HEK293 (cell line): ENCODE results near the gene ARMC2.
"Not testable (repeated sequence)": the region's sequence is repeated elsewhere in the genome, so short reads cannot be mapped to it uniquely, and the experiment has no call there.

Experiments used
- CTCF ChIP-seq: fragments of 450-650 bp; formaldehyde crosslinking; IDR thresholded peaks from 2 replicates; pipeline ENCODE4 v1.5.1; 2016; ENCODE audit warnings: missing biosample characterization, missing genetic modification characterization
- FEZF1 ChIP-seq: fragments of 450-650 bp; formaldehyde crosslinking; IDR thresholded peaks from 2 replicates; pipeline ENCODE4 v1.5.1; 2016; ENCODE audit warnings: missing biosample characterization, missing genetic modification characterization
- SETDB1 ChIP-seq: IDR thresholded peaks from one replicate; pipeline ENCODE4 v1.6.1; 2017; ENCODE audit warnings: mild to moderate bottlenecking, low read length, moderate library complexity, mixed read lengths; ENCODE audit not compliant: insufficient read length
- ZNF670 ChIP-seq: fragments of 450-650 bp; formaldehyde crosslinking; IDR thresholded peaks from 2 replicates; pipeline ENCODE4 v1.5.1; 2016; ENCODE audit warnings: missing biosample characterization, missing genetic modification characterization, low read depth
- ZNF837 ChIP-seq: fragments of 450-650 bp; formaldehyde crosslinking; IDR thresholded peaks from 2 replicates; pipeline ENCODE4 v1.5.1; 2016; ENCODE audit warnings: missing biosample characterization, missing genetic modification characterization
- ZSCAN23 ChIP-seq: fragments of 450-650 bp; formaldehyde crosslinking; IDR thresholded peaks from 2 replicates; pipeline ENCODE4 v1.5.1; 2016; ENCODE audit warnings: missing biosample characterization, missing genetic modification characterization

GRCh38 chr6:108813218-108813617, 35.0 kb upstream of the ARMC2 start:
- not testable (repeated sequence) for TF ChIP-seq SETDB1; CTCF (tag by site-specific recombination); ZSCAN23 (tag by site-specific recombination); ZNF670 (tag by site-specific recombination); ZNF837; FEZF1 (tag by site-specific recombination)
